Hematopoietic multipotent progenitor cell treated with erythropoietin and hydrocortisone succinate and interleukin-3 and kit ligand, for 8 days (in vitro differentiated cells): ENCODE results near the gene LRMDA.
"Not testable (repeated sequence)": the region's sequence is repeated elsewhere in the genome, so short reads cannot be mapped to it uniquely, and the experiment has no call there.

Experiments
- DNase-seq: peaks from one replicate; pipeline ENCODE4 v3.0.0-alpha.2; 2015

The LRMDA gene

DNA sequence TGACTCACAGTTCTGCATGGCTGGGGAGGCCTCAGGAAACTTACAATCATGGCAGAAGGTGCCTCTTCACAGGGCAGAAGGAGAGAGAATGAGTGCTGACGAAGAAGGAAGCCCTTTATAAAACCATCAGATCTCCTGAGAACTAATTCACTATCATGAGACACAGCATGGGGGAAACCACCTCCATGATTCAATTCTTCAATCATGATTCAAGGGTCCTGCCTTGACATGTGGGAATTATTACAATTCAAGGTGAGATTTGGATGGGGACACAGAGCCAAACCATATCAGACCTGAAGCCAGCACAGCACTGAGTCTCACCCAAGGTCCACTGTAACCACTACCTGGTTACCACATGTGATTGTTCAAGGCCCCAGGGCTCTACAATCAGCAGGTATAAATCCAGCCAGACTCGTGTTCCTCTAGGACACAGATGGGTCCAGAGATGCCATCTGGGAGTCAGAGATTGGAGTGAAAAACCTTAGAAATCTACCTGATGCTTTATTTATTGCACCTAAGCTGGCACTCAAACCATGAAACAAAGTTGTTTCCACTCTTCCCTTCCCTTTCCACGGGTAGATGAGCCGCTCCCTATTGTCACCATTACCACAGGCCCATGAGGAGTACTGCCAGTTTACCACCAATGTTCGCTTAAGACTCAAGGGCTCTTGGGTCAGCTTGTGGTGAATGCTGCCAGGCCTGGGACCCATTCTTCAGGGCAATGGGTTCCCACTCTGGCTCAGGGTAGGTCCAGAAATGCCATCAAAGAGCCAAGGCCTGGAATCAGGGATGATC is 1061.5 kb downstream of the LRMDA start:
- no peak for DNase-seq

DNA sequence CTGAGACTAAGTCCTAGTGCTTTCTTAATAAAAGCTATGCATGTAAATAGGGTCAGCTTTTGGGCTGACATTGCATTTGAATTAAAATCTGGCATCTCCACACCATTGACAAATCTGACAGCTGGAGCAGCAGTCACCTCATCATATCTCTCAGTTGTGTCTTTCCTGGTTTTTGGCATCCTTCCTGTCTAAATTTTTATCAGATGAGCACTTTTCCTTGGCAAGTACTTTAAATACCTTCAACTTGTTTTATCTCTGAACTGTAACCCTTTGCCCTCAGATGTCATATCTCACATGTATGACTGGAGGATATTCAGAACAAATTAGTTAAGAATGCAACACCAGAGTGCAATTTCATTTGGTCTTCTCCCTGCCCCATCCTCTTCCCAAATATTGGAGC is 1066.2 kb downstream of the LRMDA start:
- no peak for DNase-seq

DNA sequence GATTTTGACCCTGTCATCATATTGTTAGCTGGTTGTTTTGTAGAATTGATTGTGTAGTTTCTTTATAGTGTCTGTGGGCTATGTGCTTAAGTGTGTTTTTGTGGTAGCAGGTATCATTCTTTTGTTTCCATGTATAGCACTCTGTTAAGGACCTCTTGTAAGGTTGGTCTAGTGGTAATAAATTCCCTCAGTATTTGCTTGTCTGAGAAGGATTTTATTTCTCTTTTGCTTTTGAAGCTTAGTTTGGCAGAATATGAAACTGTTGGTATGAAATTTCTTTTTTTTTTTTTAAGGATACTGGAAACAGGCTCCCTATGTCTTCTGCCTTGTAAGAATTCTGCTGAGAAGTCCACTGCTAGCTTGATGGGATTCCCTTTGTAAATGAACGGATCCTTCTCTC is 1073.4 kb downstream of the LRMDA start:
- DNase-seq: no peak

DNA sequence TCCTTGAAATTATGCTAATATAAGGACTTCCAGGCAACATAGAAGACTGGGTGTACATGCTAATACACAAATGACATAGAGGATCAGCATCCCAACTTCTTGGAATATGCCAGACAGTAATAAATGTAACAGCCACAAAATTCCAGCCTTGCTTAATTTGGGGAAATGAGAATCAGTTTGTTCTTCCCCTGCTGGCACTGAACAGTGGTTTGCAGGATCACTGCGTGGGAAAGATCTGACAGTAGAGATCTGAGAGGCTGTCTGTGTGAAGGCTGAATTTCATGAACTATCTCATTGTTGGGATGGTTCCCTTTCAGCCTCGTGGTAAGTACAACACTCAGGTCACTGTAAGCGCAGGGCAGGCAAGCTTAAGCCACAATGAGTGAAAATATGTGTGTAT is 1078.0 kb downstream of the LRMDA start:
- DNase-seq: no peak

DNA sequence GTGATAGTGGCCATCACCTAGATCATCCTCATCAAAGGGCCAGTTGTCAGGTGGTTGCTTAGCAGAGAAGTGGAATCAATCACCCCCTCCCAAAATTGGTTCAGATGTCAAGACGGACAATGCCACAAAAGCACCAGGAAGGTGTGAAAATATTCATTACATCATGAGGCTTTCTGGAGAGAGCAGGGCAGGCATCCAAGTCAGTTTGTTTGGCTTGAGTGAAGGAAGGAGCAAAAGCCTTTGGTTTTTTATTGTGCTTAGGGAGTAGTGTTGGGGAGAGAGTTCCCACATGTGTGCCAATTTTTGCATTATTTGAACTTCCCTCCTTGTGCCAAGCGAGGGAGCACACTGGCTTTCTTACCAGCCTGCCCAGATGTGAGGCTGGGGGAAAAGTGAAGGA is 1082.9 kb downstream of the LRMDA start:
- no peak for DNase-seq

DNA sequence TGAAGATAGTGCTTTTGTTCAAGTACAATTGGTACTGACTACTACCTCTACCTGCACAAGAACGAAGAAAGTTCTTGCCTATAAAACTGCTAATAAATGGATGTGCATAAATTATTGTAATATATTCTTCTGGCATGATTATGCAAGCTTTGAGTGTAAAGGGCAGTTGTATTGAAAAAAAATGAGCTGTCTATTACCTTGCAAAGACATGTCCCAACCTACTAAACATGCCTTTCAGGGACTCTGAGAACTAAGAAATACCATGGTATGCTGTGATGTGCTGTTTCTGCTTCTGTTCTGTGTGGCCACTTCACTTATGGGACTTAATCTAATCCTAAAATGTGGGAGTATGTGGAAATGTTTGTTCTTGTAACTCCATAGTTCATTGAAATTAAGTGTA is 1083.4 kb downstream of the LRMDA start:
- no peak for DNase-seq

DNA sequence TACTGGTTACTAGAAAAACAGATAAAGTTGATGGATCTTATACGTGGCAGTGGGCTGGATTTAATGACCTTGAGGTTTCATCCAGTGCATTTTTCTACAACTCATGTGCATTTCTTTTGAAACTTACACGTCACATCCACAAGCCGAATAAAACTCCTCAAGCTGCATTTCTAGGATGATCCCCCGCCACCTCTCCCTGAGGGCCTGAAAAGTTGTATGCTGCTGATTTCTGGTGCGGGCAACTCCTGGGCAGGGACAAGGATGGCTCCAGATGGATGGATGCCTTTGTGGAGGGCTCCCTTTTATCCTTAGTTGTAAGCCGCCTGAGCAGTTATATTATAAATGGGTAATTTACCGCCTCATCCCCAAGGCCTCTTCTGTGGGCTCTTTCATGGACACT is 1091.1 kb downstream of the LRMDA start:
- DNase-seq: no peak

DNA sequence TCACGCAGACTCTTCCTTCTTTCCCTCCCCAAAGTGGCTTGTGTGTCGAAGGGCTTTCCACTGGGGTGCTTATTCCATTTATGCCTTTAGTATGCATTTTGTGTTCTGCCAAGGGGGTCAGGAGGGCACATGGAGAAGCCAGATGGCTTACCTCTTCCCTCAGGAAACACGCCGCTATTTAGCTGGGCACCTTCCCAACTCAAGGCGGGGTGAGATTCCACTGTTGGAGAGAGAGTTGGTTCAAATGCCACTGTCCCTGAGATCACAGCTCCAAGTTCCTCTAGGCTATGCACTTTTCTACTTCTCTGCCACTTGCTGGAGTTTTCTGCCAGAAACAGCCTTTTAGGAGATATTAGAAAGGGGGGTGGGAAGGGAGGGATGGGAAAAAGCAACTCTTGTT is 1091.8 kb downstream of the LRMDA start:
- DNase-seq: no peak

DNA sequence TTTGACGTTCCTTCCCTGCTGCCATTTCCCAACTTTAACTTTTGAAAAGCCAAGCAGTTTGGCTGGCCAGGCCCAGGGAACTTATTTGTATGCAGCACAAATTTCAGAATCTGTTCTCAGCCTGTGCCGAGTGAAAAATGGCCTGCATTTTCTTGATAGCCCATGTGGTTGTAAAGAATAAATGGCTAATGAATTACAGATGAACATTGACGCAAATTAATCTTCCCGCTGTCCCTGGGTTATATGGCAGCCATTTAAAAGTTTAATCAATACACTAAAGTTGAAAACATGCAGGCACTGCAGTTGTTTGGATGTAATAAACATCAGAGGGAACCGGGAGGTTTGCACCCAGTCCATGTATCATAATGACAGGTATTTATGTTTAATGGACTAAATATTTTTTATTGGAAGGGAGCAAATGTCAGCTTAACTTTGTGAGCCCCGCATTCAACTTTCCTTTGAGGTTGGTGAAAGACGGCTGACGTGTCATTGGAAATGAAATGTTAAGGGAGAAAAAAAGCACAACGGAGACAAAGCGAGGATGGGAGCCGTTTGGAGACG is 1092.4 kb downstream of the LRMDA start:
- no peak for DNase-seq

DNA sequence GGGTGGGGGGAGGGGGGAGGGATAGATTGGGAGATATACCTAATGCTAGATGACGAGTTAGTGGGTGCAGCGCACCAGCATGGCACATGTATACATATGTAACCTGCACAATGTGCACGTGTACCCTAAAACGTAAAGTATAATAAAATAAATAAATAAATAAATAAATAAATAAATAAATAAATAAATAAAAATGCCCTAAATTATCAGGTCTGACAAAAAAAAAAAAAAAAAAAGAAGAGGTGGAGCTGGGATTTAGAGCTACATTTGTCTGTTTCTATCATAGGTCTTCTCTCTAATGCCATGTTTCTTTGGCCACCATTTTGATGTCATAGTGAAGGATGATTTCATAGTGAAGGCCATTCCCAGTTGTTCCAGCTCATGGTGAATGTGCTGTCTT is 1095.4 kb downstream of the LRMDA start:
- DNase-seq: not testable (repeated sequence)

DNA sequence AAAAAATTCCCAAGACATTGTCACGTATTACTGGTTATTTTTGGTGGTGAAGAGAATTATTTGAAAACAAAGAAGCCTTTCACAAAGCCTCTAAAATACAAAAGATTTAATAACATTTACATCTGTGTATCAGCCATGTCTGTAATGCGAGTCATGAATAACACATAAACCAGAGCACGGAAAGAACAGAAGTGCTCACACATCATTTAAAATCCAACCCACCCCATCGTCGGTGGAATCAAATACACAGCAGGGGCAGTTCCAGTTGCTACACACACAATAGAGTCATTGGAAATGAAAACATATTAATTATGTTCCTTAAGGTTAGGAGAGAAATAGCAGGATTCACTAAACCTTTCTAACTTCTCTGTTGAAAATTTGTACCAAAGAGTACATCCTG is 1108.9 kb downstream of the LRMDA start:
- DNase-seq: no peak

DNA sequence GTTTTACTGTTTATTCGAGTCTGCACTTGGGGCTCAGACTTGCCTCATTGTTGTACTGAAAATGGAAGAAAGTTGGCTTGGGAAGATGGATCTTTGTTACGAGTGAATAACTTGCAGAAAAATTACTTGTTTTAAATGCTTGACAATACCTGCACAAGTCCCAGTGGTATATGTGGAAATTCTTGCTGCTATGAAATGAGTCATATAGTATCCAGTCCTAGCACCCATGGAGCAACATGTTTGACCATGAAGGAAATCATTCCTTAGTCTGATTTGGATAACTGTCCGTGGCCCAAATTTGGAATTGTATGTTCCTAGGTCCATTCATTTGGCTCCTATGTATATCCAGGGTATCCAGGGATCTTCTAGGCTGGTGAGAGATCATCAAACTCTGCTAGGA is 1109.4 kb downstream of the LRMDA start:
- DNase-seq: no peak

DNA sequence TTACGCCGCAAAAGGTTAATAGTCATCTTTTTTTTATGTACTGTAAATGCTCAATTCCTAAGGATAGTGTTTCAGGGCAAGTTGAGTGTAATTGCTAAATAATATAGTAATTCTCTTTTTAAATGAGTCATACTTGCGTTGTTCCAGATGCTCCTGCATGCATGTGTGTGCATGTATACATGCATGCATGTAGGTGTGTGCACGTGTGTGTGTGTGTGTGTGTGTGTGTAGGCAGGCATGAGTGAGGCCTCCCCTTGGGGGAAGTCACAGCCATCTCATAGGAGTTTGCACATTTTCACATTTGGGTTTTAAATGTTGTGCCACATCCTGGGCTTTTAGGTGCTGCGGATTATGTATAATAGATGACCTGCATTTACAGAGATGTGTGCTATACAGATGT is 1110.4 kb downstream of the LRMDA start:
- DNase-seq: no peak

DNA sequence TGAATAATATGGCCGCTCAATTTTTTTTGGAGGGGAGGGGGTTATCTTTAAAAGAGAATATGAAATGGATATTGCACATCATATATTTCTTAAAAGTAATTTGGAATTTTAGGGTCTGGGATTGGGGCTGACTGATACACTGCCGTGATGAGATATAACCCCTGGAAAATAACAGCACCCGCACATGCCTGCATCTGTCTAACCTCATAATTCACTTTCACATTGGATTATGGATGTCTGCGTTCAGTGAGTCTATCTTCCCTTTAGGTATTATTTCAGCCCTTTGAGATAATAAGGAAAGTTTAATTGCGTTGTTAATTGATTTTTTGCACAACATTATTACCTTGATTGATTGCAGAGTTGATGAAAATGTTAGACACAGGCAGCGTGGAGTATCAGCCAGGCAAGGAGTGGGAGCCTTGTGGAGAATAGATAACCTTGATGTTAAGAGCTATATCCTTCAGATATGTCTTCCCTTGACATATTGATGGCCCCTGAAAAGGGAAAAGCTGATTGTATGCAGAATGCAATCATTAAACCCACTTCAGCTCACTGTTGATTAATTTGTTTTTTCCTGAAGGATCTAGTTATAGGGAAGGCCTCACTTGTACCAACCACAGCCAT is 1111.0 kb downstream of the LRMDA start:
- DNase-seq: no peak

DNA sequence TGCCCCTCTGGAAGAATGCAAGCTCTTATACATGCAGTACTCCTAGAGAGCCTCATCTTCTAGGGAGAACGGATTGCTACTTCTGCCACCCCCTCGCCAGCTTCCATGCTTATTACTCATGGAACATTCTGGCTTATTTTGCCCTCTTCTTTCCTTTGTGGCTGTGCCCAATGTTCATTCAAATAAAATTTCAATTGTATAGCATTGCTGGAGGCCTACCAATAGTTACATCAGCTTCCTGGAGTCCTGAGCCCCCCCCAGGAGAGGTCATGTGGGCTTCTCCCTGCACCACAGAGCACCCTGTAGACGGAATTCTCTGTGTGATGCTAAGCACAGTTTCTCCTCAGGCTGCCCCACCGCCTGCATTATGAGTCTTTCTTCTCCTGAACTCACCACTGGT is 1112.2 kb downstream of the LRMDA start:
- DNase-seq: no peak

DNA sequence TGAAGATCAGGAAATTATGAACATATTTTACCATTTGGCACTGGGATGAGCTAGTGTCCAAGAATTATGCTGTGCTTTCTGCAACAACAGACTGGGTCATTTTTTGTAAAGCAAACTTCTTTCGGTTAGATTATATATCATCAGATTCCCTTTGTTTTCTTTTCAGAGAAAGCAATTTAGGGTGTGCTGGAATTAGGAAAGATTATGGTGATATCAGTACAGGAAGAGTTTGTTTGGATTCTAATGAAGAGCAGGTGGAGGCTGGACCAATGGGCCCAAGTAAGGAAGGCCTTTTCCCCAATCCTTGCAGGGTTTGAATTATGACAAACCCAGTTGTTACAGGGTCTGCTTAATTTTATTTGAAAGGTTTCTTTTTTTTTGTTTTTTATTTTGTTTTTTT is 1113.4 kb downstream of the LRMDA start:
- no peak for DNase-seq

DNA sequence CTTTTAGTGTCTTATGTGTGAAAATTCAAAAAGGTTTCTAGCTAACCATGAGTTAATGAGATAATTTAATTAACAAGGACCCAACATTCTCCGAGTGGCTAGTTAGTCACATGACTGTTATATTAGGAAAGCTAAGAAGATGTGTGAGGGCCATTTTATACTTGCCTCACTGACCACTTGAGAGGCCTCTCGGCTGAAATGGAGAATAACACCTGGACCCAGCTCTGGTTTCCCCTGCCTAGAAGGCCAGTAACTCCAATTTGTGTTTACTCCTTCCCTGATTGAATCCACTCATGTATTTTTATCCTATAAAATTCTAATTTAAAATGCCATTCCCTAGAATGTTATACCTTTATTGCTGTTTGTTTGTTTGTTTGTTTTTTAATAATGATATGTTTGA is 1115.0 kb downstream of the LRMDA start:
- DNase-seq: no peak

DNA sequence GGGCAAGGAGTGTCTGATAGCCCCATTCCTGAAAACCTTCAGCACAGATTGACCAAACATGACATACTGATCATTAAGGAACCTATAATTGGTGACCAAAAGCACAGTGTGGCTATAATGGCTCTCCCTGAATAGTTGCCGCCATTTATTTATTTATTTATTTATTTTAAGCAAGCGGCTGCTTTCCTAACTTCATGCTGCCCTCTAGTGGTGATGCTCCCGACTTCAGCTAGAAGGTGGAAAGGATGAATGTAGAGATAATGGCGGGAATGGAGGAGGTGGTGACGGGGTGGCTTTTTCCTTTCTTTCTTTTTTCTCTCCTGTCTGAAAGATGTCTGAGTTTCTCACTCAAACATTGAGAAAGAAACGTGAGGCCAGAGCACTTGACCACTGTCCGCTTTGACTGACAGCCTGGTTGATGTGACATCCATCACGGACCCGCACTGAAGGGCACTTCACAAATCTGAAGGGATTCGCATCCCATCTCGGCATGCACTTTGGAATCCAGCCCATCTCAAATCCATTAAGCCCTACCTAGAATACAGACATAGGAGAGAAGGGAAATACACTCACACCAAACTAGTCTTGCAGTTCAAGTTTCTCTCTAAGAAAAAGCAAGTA is 1116.0 kb downstream of the LRMDA start:
- peak; percentile 81 for DNase-seq

DNA sequence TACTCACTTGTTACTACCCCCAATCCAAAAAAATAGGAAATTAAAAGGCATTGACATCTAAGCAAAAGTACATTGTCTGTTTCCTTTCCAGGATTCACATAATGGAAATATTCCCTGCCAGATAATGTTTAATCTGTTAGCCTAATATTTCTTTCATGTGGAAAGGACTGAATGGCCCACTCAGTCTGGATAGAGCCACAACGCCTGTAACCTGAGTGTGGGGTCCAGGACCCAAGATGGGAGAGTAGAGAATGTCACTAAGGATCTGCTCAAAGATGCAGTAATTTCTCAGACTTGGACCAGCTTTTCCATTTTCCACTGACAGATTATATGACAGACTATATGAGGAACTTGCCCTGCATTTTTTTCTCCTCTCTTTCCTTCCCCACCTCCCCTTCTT is 1117.3 kb downstream of the LRMDA start:
- DNase-seq: no peak

DNA sequence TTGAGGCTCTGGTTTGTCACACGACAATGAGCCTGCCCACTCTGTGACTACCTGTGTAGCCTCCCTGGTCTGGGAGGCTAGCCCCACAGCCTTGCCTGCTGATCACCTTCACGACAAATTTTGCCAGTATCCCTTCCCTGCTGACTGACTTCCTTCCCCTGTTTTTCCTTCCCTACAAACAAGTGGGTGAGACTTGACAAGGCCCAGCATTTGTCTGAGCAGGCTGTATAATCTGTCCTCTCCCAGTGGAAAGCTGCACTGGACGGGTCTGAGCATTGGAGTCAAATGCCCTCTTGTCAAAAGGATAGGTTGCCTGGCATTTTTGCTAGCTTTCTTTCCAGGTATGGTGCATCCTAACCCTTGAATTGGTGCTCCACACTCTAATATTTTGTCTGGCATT is 1117.7 kb downstream of the LRMDA start:
- DNase-seq: no peak

DNA sequence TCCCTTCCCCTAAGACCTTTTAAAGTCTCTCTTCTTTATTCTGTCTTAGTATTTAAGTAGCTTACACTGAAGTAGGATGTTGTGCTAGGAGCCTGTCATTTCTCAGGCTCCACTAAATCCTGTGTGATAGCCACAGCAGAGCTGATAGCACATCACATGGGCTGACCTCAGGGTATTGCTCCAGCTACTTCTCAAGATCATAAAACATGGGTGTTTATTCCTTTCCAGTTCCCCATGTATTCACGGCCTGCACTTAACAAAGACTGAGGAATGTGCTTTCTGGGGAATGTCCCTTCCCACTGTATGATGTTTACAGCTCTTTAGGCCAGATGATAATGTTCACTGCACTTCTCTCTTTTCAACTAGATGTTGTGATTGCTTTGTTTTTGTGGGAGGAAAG is 1119.4 kb downstream of the LRMDA start:
- no peak for DNase-seq

DNA sequence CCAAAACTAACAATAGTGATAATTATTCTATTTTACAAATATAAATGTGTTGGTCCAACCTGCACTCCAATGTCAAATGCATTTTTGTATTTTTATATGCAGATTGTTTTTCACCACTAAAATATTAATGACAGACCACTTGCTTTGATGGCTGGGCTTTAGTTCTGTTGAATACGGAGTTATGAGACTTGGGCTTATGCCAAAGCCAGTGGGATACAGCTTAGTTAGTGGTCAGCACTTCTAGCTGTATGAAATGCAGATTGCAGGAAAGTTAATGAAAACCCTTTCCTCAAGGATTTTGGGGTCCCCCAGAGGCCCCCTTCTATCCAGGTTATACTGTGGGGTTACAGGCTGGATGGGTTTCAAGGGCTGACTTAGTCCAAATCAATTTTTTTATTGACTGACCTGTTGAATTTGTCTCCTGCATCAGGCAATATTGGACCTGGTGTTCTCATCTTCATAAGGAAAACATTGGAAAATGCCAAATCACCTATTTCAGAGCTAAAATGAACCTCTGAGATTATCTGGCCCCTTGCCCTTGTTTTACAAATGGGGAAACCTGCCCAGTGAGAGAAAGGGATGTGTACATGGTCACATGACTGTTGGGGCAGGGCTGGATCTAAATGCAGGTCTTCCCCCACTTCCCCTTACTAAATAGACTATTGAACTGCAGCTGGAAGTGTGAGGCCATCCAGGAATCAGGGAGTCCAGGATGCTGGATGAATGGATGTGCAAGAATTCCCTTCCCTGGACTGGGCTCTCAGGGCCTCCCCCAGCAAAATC is 1120.9 kb downstream of the LRMDA start:
- DNase-seq: no peak
